ENCODE measurements around the gene CLEC17A.

Gene CLEC17A

GRCh38 chr19:14655726-14656125 lies 72.8 kb downstream of the CLEC17A start:
- no peak for DNase-seq

GRCh38 chr19:14659874-14660489 lies 77.1 kb downstream of the CLEC17A start:
- DNase-seq: no peak

GRCh38 chr19:14661372-14661924 lies 78.6 kb downstream of the CLEC17A start:
- DNase-seq: no peak
